IMR-90 (cell line): ENCODE results near the gene LDB2. TPM values are rescaled to one million over a fixed set of nuclear protein-coding genes. Genes with fewer than 3 reads are reported as not detected.

Source experiments
- ATAC-seq: fragments of 200-7000 bp; cut with Tn5 transposase; 2 replicates; pipeline ENCODE4 v1.9.1; 2020; ENCODE audit warnings: low read depth, mild to moderate bottlenecking, moderate library complexity
- BruUV-seq: library from RNA; stranded (reverse); fragments of 400-500 nt; replicated peaks from 2 replicates; lab custom pipeline; 2021; lab: Mats Ljungman, UMichigan
- CTCF ChIA-PET: fragments of 300-600 bp; formaldehyde crosslinking; extraction: SDS; loops from one replicate; lab custom pipeline; 2021; ENCODE audit warnings: antibody characterized with exemption; lab: Yijun Ruan, JAX
- POLR2A ChIA-PET: fragments of 300-600 bp; sonication (Branson Sonifier 250); formaldehyde crosslinking; loops from one replicate; lab custom pipeline; 2022; ENCODE audit warnings: antibody characterized with exemption; ENCODE audit not compliant: unreplicated experiment; lab: Charles Lee
- DNase-seq: peaks from one replicate; pipeline ENCODE4 v3.0.0; 2013
- H2AFZ ChIP-seq: replicated peaks from 2 replicates; pipeline ENCODE3; 2013; ENCODE audit warnings: low read length, mild to moderate bottlenecking; ENCODE audit not compliant: poor library complexity
- H2AK5ac ChIP-seq: 2 replicates; pipeline ENCODE4 v1.6.1; 2013; ENCODE audit warnings: low read depth, low read length, inconsistent platforms
- H2AK9ac ChIP-seq: replicated peaks from 2 replicates; pipeline ENCODE3; 2013; ENCODE audit warnings: mild to moderate bottlenecking, low read depth, low read length, moderate library complexity; ENCODE audit not compliant: poor library complexity
- H2BK120ac ChIP-seq: 2 replicates; pipeline ENCODE4 v1.6.1; 2013; ENCODE audit warnings: low read depth, low read length, inconsistent platforms
- H2BK15ac ChIP-seq: 3 replicates; pipeline ENCODE4 v1.6.1; 2013; ENCODE audit warnings: low read depth, low read length, inconsistent platforms
- H2BK20ac ChIP-seq: 2 replicates; pipeline ENCODE4 v1.6.1; 2013; ENCODE audit warnings: low read depth, mild to moderate bottlenecking, inconsistent platforms, low read length, moderate library complexity
- H2BK5ac ChIP-seq: 2 replicates; pipeline ENCODE4 v1.6.1; 2013; ENCODE audit warnings: mild to moderate bottlenecking, low read depth, low read length, inconsistent platforms; ENCODE audit not compliant: poor library complexity, severe bottlenecking
- H3K14ac ChIP-seq: replicated peaks from 2 replicates; pipeline ENCODE4 v1.6.1; 2013; ENCODE audit warnings: low read depth, low read length, inconsistent platforms
- H3K18ac ChIP-seq: 2 replicates; pipeline ENCODE4 v1.6.1; 2013; ENCODE audit warnings: low read depth, low read length, control low read depth
- H3K23ac ChIP-seq: 2 replicates; pipeline ENCODE4 v1.6.1; 2013; ENCODE audit warnings: low read depth, low read length, inconsistent platforms
- H3K27ac ChIP-seq: 2 replicates; pipeline ENCODE4 v1.5.1; 2013; ENCODE audit warnings: mild to moderate bottlenecking, control low read depth, low read length; ENCODE audit not compliant: insufficient read depth
- H3K27me3 ChIP-seq: 2 replicates; pipeline ENCODE4 v1.6.1; 2013; ENCODE audit warnings: low read length; ENCODE audit not compliant: control insufficient read depth, insufficient read depth
- H3K36me3 ChIP-seq: 2 replicates; pipeline ENCODE4 v1.6.1; 2013; ENCODE audit warnings: low read length, mixed read lengths; ENCODE audit not compliant: control insufficient read depth, insufficient read depth
- H3K4ac ChIP-seq: 2 replicates; pipeline ENCODE4 v1.6.1; 2013; ENCODE audit warnings: low read depth, low read length, inconsistent platforms
- H3K4me1 ChIP-seq: 2 replicates; pipeline ENCODE4 v1.6.1; 2013; ENCODE audit warnings: low read length, mixed read lengths; ENCODE audit not compliant: control insufficient read depth, insufficient read depth
- H3K4me2 ChIP-seq: 2 replicates; pipeline ENCODE4 v1.6.1; 2013; ENCODE audit warnings: low read depth, mild to moderate bottlenecking, control low read depth, low read length, moderate library complexity
- H3K4me3 ChIP-seq: 2 replicates; pipeline ENCODE4 v1.5.1; 2013; ENCODE audit warnings: low read depth, mild to moderate bottlenecking, control low read depth, low read length, moderate library complexity; ENCODE audit not compliant: insufficient read depth
- H3K56ac ChIP-seq: 2 replicates; pipeline ENCODE4 v1.6.1; 2013; ENCODE audit warnings: low read length, inconsistent platforms; ENCODE audit not compliant: insufficient read depth; ENCODE audit errors: extremely low read depth
- H3K79me1 ChIP-seq, 2 experiments: 2 replicates each; pipeline ENCODE4 v1.6.1; 2013; ENCODE audit warnings: low read length in 2 of 2, inconsistent platforms in 1 of 2, low read depth in 1 of 2
- H3K9ac ChIP-seq: 2 replicates; pipeline ENCODE4 v1.6.1; 2013; ENCODE audit warnings: low read depth, low read length, control low read depth
- H3K9me1 ChIP-seq: 2 replicates; pipeline ENCODE4 v1.6.1; 2013; ENCODE audit warnings: low read length, inconsistent platforms; ENCODE audit not compliant: insufficient read depth
- H3K9me3 ChIP-seq: 2 replicates; pipeline ENCODE4 v1.6.1; 2013; ENCODE audit warnings: low read length; ENCODE audit not compliant: control insufficient read depth, insufficient read depth
- H4K20me1 ChIP-seq: 2 replicates; pipeline ENCODE4 v1.6.1; 2013; ENCODE audit warnings: low read length, inconsistent platforms; ENCODE audit not compliant: insufficient read depth
- H4K5ac ChIP-seq: 2 replicates; pipeline ENCODE4 v1.6.1; 2013; ENCODE audit warnings: mild to moderate bottlenecking, low read depth, low read length, control low read depth
- H4K8ac ChIP-seq, 2 experiments: 2 replicates each; pipeline ENCODE4 v1.6.1; 2013; ENCODE audit warnings: low read depth in 2 of 2, low read length in 2 of 2, control low read depth in 1 of 2, inconsistent platforms in 1 of 2
- H4K91ac ChIP-seq: 2 replicates; pipeline ENCODE4 v1.6.1; 2013; ENCODE audit warnings: low read depth, low read length, inconsistent platforms; ENCODE audit not compliant: insufficient read depth
- BHLHE40 ChIP-seq: fragments of 150-350 bp; IDR thresholded peaks from 2 replicates; pipeline ENCODE4 v1.6.1; 2016; ENCODE audit warnings: mild to moderate bottlenecking, low read depth, low read length
- CEBPB ChIP-seq: IDR thresholded peaks from 2 replicates; pipeline ENCODE4 v1.6.1; 2012; ENCODE audit warnings: low read depth, low read length, improper control_type of control experiment
- CHD1 ChIP-seq: IDR thresholded peaks from 2 replicates; pipeline ENCODE4 v1.6.1; 2012; ENCODE audit warnings: low read depth, low read length, improper control_type of control experiment
- CTCF ChIP-seq: conservative IDR thresholded peaks from 2 replicates; pipeline ENCODE4 v1.5.1; 2012; ENCODE audit warnings: mild to moderate bottlenecking, low read depth, low read length, improper control_type of control experiment
- ELK1 ChIP-seq: fragments of 150-350 bp; IDR thresholded peaks from 2 replicates; pipeline ENCODE4 v1.6.1; 2016; ENCODE audit warnings: low read depth, mild to moderate bottlenecking, low read length, moderate library complexity, borderline replicate concordance
- FOS ChIP-seq: fragments of 150-350 bp; IDR thresholded peaks from 2 replicates; pipeline ENCODE4 v1.6.1; 2016; ENCODE audit warnings: low read depth, low read length
- MAFK ChIP-seq: IDR thresholded peaks from 2 replicates; pipeline ENCODE4 v1.6.1; 2012; ENCODE audit warnings: low read depth, low read length, improper control_type of control experiment
- MAZ ChIP-seq: IDR thresholded peaks from 2 replicates; pipeline ENCODE4 v1.6.1; 2012; ENCODE audit warnings: low read depth, mild to moderate bottlenecking, low read length, improper control_type of control experiment, moderate library complexity, borderline replicate concordance
- MXI1 ChIP-seq: IDR thresholded peaks from 2 replicates; pipeline ENCODE4 v1.6.1; 2012; ENCODE audit warnings: low read depth, mild to moderate bottlenecking, low read length, moderate library complexity, borderline replicate concordance
- NFE2L2 ChIP-seq: fragments of 150-350 bp; IDR thresholded peaks from 2 replicates; pipeline ENCODE4 v1.6.1; 2016; ENCODE audit warnings: low read depth, mild to moderate bottlenecking, low read length
- POLR2A ChIP-seq: IDR thresholded peaks from 2 replicates; pipeline ENCODE4 v1.6.1; 2012; ENCODE audit warnings: mild to moderate bottlenecking, low read depth, low read length
- RCOR1 ChIP-seq: IDR thresholded peaks from 2 replicates; pipeline ENCODE4 v1.6.1; 2012; ENCODE audit warnings: mild to moderate bottlenecking, low read length, improper control_type of control experiment; ENCODE audit not compliant: insufficient replicate concordance
- RFX5 ChIP-seq: IDR thresholded peaks from 2 replicates; pipeline ENCODE4 v1.8.0; 2012; ENCODE audit warnings: low read depth, mild to moderate bottlenecking, low read length, moderate library complexity
- SMC3 ChIP-seq: fragments of 150-350 bp; IDR thresholded peaks from 2 replicates; pipeline ENCODE4 v1.6.1; 2016; ENCODE audit warnings: low read depth, mild to moderate bottlenecking, antibody characterized with exemption, low read length, moderate library complexity
- USF2 ChIP-seq: fragments of 150-350 bp; IDR thresholded peaks from 2 replicates; pipeline ENCODE4 v1.6.1; 2017; ENCODE audit warnings: mild to moderate bottlenecking, antibody characterized with exemption, low read length, low read depth
- WGBS, 2 experiments: methylation state at CpG; one replicate each; pipeline versions ENCODE4 v1.1.5 to v1.1.7; 2013; ENCODE audit warnings: missing lambda C conversion rate in 2 of 2; ENCODE audit not compliant: insufficient read length in 1 of 2; ENCODE audit errors: extremely low coverage in 2 of 2; 5-methylcytosine and 5-hydroxymethylcytosine counted together
- dilution Hi-C: fragments of 300-500 bp; cut with HindIII; formaldehyde crosslinking; loops from one replicate; pipeline ENCODE4 v1.14.3; 2018; ENCODE audit warnings: low sequenced_read_pairs; ENCODE audit not compliant: unreplicated experiment
- in situ Hi-C: fragments of 300-500 bp; cut with MboI; formaldehyde crosslinking; loops from 3 replicates; pipeline ENCODE4 v1.14.3; 2019; ENCODE audit warnings: low sequenced_read_pairs, inconsistent platforms, mixed read lengths
- intact Hi-C: fragments of 100-400 bp; cut with micrococcal nuclease; formaldehyde crosslinking; loops from 2 replicates; pipeline ENCODE4 v1.10.0; 2022
- polyA plus RNA-seq, 3 experiments: library from polyadenylated mRNA; depleted of rRNA; stranded (reverse); fragments of >200 nt; gene quantifications; 2 replicates each; pipeline ENCODE4 v1.2.3, GENCODE V29; 2012; ENCODE audit warnings: low replicate concordance in 1 of 3
- total RNA-seq: library from RNA; depleted of rRNA; stranded (reverse); fragments of >200 nt; gene quantifications from 2 replicates; pipeline ENCODE4 v1.2.3, GENCODE V29; 2012

The LDB2 gene
- total and polyA plus RNA-seq, 2 of the 4 experiments (the other 2 are of a cell fraction), result 67.9 to 116 TPM

- intact Hi-C loops, result no loop called here
- peak overlapping the region; percentile 28; the same call in 1 of the 2 replicates for H4K91ac ChIP-seq
- H2AK5ac ChIP-seq, result no peak overlapping the region
- no peak overlapping the region for H3K56ac ChIP-seq
- peak overlapping the region; percentile 64; the same call in 1 of the 2 replicates for H3K27ac ChIP-seq
- no peaks in the 10 kb centered on the region; a peak in 1 of 4 replicates for H3K79me1 ChIP-seq
- no peaks in the 10 kb centered on the region for H3K9me3 ChIP-seq
- H4K5ac ChIP-seq, result no peak overlapping the region
- no peaks in the 10 kb centered on the region for H3K36me3 ChIP-seq
- in situ Hi-C loops, result no loop called here
- ATAC-seq, result peak; percentile 86
- ChIA-PET POLR2A (no interaction called here), CTCF (interaction anchor here (0.8 kb wide), 1 partner anchor 48 kb away, joined by 3 read pairs; no protein-coding TSS in a partner anchor)
- no CpG with 5 or more reads among the region's 5 CpGs for WGBS, 2 experiments
- H2BK5ac ChIP-seq, result peak overlapping the region; percentile 22
- no peak overlapping the region for H3K18ac ChIP-seq
- no peak overlapping the region for H3K14ac ChIP-seq
- no peaks in the 10 kb centered on the region; the same call in 1 of the 2 replicates for H3K9me1 ChIP-seq
- H3K23ac ChIP-seq, result no peak overlapping the region
- H3K4ac ChIP-seq, result no peak overlapping the region
- peak; percentile 90 for DNase-seq
- peak overlapping the region; percentile 49; the same call in 1 of the 2 replicates for H3K4me2 ChIP-seq
- H4K20me1 ChIP-seq, result no peaks in the 10 kb centered on the region
- H3K4me3 ChIP-seq, result no peak overlapping the region
- peak overlapping the region; percentile 49 for H2BK120ac ChIP-seq
- dilution Hi-C loops, result no loop called here
- H2BK15ac ChIP-seq, result no peak overlapping the region
- no TSS peak for BruUV-seq
- H3K27me3 ChIP-seq, result no peaks in the 10 kb centered on the region
- no peak overlapping the region for H2AFZ ChIP-seq
- peaks cover 2% of the 10 kb centered on the region; the same call in 1 of the 2 replicates for H3K4me1 ChIP-seq
- H4K8ac ChIP-seq, result peak overlapping the region in 1 of 2 experiments; percentile 36; a peak in 1 of 4 replicates
- H2BK20ac ChIP-seq, result peak overlapping the region; percentile 60; the same call in 1 of the 2 replicates
- no peak overlapping the region for H2AK9ac ChIP-seq
- no peak overlapping the region for H3K9ac ChIP-seq
- TF ChIP-seq RFX5 (no peak), CHD1 (no peak), ELK1 (no peak), CTCF (no peak), FOS (no peak), USF2 (no peak), MXI1 (no peak), SMC3 (no peak), MAZ (peak; percentile 31; the same call in 1 of the 2 replicates), CEBPB (peak; percentile 96), RCOR1 (peak; percentile 47), MAFK (no peak), POLR2A (no peak), NFE2L2 (no peak), BHLHE40 (no peak)
Measured at GRCh38 chr4:16524911-16525554, 373.4 kb downstream of the LDB2 start.
